ENCODE data around the gene FHL2. TPM values are rescaled to one million over a fixed set of nuclear protein-coding genes. Genes with fewer than 3 reads are reported as not detected.

The FHL2 gene
- total RNA-seq, result 46.5 TPM

GRCh38 chr2:105398336-105399206 is at the start of gene FHL2:
TSS of gene FHL2 (minus strand) at chr2:105399051. CDS start at chr2:105386516, 12,535 bp downstream.

GRCh38 chr2:105337122-105338019 is 61.5 kb downstream of the FHL2 start, which contains the start of gene C2orf49:
TSS of gene C2orf49 (plus strand) at chr2:105337540. CDS start at chr2:105337588, 48 bp downstream.

GRCh38 chr2:105329561-105330495 is 69.0 kb downstream of the FHL2 start, which contains the start of gene TGFBRAP1:
TSS of gene TGFBRAP1 (minus strand) at chr2:105329735. CDS start at chr2:105308301, 21,434 bp downstream.

Other genes starting within 250 kb of the FHL2 start
- not detected for gene GPR45, start 157.3 kb downstream of the FHL2 start, total RNA-seq
- gene TGFBRAP1, start 69.3 kb downstream of the FHL2 start, total RNA-seq, result 28.0 TPM
- 38.8 TPM for gene C2orf49, start 61.5 kb downstream of the FHL2 start, total RNA-seq